ENCODE results near the gene CCL11. TPM values are rescaled to one million over a fixed set of nuclear protein-coding genes. Genes with fewer than 3 reads are reported as not detected.

The CCL11 gene
- not detected in 2 replicates for total RNA-seq (2014; rRNA removed; shearing (Covaris generic))
- not detected in 2 replicates for polyA plus RNA-seq (2016; fragmentation: Nextera tagmentation; extraction: Ambion mirVana)
- long read RNA-seq = 0 reads

DNA sequence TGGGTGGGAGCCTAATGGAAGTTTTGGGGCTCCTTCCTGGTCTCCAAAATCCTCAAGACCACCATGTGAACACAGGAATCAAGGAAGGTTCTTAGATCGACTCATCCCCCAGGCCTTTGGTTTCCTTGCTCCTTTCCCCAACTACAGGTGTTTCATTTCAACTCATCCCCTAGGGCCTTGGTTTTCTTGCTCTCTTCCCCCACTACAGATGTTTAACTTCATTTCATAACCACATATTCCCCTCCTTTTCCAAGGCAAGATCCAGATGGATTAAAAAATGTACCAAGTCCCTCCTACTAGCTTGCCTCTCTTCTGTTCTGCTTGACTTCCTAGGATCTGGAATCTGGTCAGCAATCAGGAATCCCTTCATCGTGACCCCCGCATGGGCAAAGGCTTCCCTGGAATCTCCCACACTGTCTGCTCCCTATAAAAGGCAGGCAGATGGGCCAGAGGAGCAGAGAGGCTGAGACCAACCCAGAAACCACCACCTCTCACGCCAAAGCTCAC, at the start of gene CCL11:
Gene CCL11 (plus strand): TSS at position 457 of the 507 bp plus-strand sequence. CDS start 67 bp downstream, outside the sequence.
- Histone ChIP-seq H3K9me2 (ENCODE audit: insufficient read depth) (peaks cover 7% of the 10 kb centered on the region; the same call in 1 of the 2 replicates), H3K4me3 (no peak within 1 kb of the TSS), H3K4me2 (no peak within 1 kb of the TSS), H3K79me2 (replicated peaks; ENCODE audit: insufficient read depth) (no peaks in the 10 kb centered on the region), H3K36me3 (ENCODE audit: insufficient read depth) (no peaks in the 10 kb centered on the region), H3K4me1 (ENCODE audit: insufficient read depth) (no peaks in the 10 kb centered on the region), H2AFZ (no peak within 1 kb of the TSS; the same call in 1 of the 2 replicates), H4K20me1 (replicated peaks; ENCODE audit: insufficient read depth) (no peaks in the 10 kb centered on the region), H3K27ac (ENCODE audit: low read depth) (no peak within 1 kb of the TSS), H3K27me3 (ENCODE audit: insufficient read depth) (no peaks in the 10 kb centered on the region), H3F3A (replicated peaks; ENCODE audit: low read depth) (no peaks in the 10 kb centered on the region)
- no peaks in the 10 kb centered on the region for H3K4me1 Mint-ChIP-seq
- H3K4me3 Mint-ChIP-seq = no peak within 1 kb of the TSS
- H3K36me3 Mint-ChIP-seq (ENCODE audit: low read depth) = no peaks in the 10 kb centered on the region
- DNase-seq (ENCODE audit: low spot score) (no peak), ATAC-seq (no peak)
- H3K9me3 Mint-ChIP-seq = no peaks in the 10 kb centered on the region
- peaks cover 6% of the 10 kb centered on the region for H3K27me3 Mint-ChIP-seq (ENCODE audit: insufficient read depth, low read depth, poor library complexity)
- H3K27ac Mint-ChIP-seq = no peak within 1 kb of the TSS
- no peak for TF ChIP-seq ZNF331 (CRISPR knock-in tag; IDR thresholded peaks at IDR 0.05; ENCODE audit: low read depth)
- TF ChIP-seq JUNB (IDR thresholded peaks at IDR 0.05; ENCODE audit: unreplicated experiment) = no peak
- no peak for TF ChIP-seq ZNF114 (CRISPR knock-in tag; IDR thresholded peaks at IDR 0.05)
- no peak for TF ChIP-seq CREB1 (CRISPR knock-in tag; IDR thresholded peaks at IDR 0.05; ENCODE audit: low read depth)
- no peak for TF ChIP-seq POLR2AphosphoS5 (IDR thresholded peaks at IDR 0.05; ENCODE audit: low read depth)
- TF ChIP-seq, protein P1, sequence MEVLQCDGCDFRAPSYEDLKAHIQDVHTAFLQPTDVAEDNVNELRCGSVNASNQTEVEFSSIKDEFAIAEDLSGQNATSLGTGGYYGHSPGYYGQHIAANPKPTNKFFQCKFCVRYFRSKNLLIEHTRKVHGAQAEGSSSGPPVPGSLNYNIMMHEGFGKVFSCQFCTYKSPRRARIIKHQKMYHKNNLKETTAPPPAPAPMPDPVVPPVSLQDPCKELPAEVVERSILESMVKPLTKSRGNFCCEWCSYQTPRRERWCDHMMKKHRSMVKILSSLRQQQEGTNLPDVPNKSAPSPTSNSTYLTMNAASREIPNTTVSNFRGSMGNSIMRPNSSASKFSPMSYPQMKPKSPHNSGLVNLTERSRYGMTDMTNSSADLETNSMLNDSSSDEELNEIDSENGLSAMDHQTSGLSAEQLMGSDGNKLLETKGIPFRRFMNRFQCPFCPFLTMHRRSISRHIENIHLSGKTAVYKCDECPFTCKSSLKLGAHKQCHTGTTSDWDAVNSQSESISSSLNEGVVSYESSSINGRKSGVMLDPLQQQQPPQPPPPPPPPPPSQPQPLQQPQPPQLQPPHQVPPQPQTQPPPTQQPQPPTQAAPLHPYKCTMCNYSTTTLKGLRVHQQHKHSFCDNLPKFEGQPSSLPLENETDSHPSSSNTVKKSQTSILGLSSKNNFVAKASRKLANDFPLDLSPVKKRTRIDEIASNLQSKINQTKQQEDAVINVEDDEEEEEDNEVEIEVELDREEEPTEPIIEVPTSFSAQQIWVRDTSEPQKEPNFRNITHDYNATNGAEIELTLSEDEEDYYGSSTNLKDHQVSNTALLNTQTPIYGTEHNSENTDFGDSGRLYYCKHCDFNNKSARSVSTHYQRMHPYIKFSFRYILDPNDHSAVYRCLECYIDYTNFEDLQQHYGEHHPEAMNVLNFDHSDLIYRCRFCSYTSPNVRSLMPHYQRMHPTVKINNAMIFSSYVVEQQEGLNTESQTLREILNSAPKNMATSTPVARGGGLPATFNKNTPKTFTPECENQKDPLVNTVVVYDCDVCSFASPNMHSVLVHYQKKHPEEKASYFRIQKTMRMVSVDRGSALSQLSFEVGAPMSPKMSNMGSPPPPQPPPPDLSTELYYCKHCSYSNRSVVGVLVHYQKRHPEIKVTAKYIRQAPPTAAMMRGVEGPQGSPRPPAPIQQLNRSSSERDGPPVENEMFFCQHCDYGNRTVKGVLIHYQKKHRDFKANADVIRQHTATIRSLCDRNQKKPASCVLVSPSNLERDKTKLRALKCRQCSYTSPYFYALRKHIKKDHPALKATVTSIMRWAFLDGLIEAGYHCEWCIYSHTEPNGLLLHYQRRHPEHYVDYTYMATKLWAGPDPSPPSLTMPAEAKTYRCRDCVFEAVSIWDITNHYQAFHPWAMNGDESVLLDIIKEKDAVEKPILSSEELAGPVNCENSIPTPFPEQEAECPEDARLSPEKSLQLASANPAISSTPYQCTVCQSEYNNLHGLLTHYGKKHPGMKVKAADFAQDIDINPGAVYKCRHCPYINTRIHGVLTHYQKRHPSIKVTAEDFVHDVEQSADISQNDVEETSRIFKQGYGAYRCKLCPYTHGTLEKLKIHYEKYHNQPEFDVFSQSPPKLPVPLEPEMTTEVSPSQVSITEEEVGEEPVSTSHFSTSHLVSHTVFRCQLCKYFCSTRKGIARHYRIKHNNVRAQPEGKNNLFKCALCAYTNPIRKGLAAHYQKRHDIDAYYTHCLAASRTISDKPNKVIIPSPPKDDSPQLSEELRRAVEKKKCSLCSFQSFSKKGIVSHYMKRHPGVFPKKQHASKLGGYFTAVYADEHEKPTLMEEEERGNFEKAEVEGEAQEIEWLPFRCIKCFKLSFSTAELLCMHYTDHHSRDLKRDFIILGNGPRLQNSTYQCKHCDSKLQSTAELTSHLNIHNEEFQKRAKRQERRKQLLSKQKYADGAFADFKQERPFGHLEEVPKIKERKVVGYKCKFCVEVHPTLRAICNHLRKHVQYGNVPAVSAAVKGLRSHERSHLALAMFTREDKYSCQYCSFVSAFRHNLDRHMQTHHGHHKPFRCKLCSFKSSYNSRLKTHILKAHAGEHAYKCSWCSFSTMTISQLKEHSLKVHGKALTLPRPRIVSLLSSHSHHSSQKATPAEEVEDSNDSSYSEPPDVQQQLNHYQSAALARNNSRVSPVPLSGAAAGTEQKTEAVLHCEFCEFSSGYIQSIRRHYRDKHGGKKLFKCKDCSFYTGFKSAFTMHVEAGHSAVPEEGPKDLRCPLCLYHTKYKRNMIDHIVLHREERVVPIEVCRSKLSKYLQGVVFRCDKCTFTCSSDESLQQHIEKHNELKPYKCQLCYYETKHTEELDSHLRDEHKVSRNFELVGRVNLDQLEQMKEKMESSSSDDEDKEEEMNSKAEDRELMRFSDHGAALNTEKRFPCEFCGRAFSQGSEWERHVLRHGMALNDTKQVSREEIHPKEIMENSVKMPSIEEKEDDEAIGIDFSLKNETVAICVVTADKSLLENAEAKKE (CRISPR knock-in tag; IDR thresholded peaks at IDR 0.05) = no peak
- TF ChIP-seq, protein P2, sequence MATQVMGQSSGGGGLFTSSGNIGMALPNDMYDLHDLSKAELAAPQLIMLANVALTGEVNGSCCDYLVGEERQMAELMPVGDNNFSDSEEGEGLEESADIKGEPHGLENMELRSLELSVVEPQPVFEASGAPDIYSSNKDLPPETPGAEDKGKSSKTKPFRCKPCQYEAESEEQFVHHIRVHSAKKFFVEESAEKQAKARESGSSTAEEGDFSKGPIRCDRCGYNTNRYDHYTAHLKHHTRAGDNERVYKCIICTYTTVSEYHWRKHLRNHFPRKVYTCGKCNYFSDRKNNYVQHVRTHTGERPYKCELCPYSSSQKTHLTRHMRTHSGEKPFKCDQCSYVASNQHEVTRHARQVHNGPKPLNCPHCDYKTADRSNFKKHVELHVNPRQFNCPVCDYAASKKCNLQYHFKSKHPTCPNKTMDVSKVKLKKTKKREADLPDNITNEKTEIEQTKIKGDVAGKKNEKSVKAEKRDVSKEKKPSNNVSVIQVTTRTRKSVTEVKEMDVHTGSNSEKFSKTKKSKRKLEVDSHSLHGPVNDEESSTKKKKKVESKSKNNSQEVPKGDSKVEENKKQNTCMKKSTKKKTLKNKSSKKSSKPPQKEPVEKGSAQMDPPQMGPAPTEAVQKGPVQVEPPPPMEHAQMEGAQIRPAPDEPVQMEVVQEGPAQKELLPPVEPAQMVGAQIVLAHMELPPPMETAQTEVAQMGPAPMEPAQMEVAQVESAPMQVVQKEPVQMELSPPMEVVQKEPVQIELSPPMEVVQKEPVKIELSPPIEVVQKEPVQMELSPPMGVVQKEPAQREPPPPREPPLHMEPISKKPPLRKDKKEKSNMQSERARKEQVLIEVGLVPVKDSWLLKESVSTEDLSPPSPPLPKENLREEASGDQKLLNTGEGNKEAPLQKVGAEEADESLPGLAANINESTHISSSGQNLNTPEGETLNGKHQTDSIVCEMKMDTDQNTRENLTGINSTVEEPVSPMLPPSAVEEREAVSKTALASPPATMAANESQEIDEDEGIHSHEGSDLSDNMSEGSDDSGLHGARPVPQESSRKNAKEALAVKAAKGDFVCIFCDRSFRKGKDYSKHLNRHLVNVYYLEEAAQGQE (IDR thresholded peaks at IDR 0.05; ENCODE audit: unreplicated experiment) = no peak
- TF ChIP-seq EZH2 (IDR thresholded peaks at IDR 0.05; ENCODE audit: low read depth, unreplicated experiment) = no peak
- TF ChIP-seq NANOG (IDR thresholded peaks at IDR 0.05; ENCODE audit: borderline replicate concordance) = no peak
- no peak for TF ChIP-seq STAT1 (IDR thresholded peaks at IDR 0.05; ENCODE audit: unreplicated experiment)
- TF ChIP-seq, protein P3, sequence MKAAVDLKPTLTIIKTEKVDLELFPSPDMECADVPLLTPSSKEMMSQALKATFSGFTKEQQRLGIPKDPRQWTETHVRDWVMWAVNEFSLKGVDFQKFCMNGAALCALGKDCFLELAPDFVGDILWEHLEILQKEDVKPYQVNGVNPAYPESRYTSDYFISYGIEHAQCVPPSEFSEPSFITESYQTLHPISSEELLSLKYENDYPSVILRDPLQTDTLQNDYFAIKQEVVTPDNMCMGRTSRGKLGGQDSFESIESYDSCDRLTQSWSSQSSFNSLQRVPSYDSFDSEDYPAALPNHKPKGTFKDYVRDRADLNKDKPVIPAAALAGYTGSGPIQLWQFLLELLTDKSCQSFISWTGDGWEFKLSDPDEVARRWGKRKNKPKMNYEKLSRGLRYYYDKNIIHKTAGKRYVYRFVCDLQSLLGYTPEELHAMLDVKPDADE (IDR thresholded peaks at IDR 0.05) = no peak
- TF ChIP-seq, protein P4, sequence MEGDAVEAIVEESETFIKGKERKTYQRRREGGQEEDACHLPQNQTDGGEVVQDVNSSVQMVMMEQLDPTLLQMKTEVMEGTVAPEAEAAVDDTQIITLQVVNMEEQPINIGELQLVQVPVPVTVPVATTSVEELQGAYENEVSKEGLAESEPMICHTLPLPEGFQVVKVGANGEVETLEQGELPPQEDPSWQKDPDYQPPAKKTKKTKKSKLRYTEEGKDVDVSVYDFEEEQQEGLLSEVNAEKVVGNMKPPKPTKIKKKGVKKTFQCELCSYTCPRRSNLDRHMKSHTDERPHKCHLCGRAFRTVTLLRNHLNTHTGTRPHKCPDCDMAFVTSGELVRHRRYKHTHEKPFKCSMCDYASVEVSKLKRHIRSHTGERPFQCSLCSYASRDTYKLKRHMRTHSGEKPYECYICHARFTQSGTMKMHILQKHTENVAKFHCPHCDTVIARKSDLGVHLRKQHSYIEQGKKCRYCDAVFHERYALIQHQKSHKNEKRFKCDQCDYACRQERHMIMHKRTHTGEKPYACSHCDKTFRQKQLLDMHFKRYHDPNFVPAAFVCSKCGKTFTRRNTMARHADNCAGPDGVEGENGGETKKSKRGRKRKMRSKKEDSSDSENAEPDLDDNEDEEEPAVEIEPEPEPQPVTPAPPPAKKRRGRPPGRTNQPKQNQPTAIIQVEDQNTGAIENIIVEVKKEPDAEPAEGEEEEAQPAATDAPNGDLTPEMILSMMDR (conservative IDR thresholded peaks at IDR 0.05; ENCODE audit: low read depth in 2 of 2) = no peak
- no peak for TF ChIP-seq EZH2phosphoT487 (IDR thresholded peaks at IDR 0.05; ENCODE audit: unreplicated experiment)
